CD14-positive monocyte (primary cell): ENCODE measurements around the gene CTNNA2. TPM values are rescaled to one million over a fixed set of nuclear protein-coding genes. Genes with fewer than 3 reads are reported as not detected.

Experiments
- DNase-seq, 3 donors: peaks; one replicate each; pipeline ENCODE4 v3.0.0-alpha.2; 2011 to 2022
- H2AFZ ChIP-seq: 2 replicates; pipeline ENCODE4 v1.6.0; 2012; ENCODE audit warnings: mild to moderate bottlenecking, low read depth, low read length, inconsistent platforms; ENCODE audit not compliant: insufficient read depth, poor library complexity, severe bottlenecking
- H3K27ac ChIP-seq, 2 donors: 1 replicate in 1 of 2; 2 replicates in 1 of 2; pipeline ENCODE4 v1.5.1; 2012 to 2013; ENCODE audit warnings: low read length in 2 of 2, control low read depth in 1 of 2, inconsistent platforms in 1 of 2, low read depth in 1 of 2, mild to moderate bottlenecking in 1 of 2
- H3K27me3 ChIP-seq, 2 donors: one replicate each; pipeline versions ENCODE4 v1.6.0 to v1.6.1; 2011 to 2013; ENCODE audit warnings: low read length in 2 of 2; ENCODE audit not compliant: control insufficient read depth in 2 of 2, insufficient read depth in 2 of 2
- H3K36me3 ChIP-seq, 2 donors: replicated peaks in 1 of 2; 1 replicate in 1 of 2; 2 replicates in 1 of 2; pipeline versions ENCODE4 v1.5.1 to v1.6.1; 2012 to 2013; ENCODE audit warnings: low read length in 2 of 2, control low read depth in 1 of 2, inconsistent platforms in 1 of 2, mild to moderate bottlenecking in 1 of 2; ENCODE audit not compliant: insufficient read depth in 2 of 2, control insufficient read depth in 1 of 2
- H3K4me1 ChIP-seq, 2 donors: 1 replicate in 1 of 2; 2 replicates in 1 of 2; pipeline versions ENCODE4 v1.5.1 to v1.6.1; 2012 to 2013; ENCODE audit warnings: low read length in 2 of 2, control low read depth in 1 of 2, inconsistent platforms in 1 of 2, mild to moderate bottlenecking in 1 of 2, moderate library complexity in 1 of 2; ENCODE audit not compliant: insufficient read depth in 2 of 2, control insufficient read depth in 1 of 2
- H3K4me2 ChIP-seq: replicated peaks from 2 replicates; pipeline ENCODE3; 2012; ENCODE audit warnings: low read length, moderate library complexity, mild to moderate bottlenecking; ENCODE audit not compliant: poor library complexity, severe bottlenecking; ENCODE audit errors: extremely low read depth
- H3K4me3 ChIP-seq, 3 experiments: fragments of 200-600 bp in 1 of 3; sonication (generic) in 1 of 3; replicated peaks in 1 of 3; 1 replicate in 2 of 3; 2 replicates in 1 of 3; pipeline ENCODE4 v1.5.1; 2011 to 2013; ENCODE audit warnings: low read length in 3 of 3, mild to moderate bottlenecking in 3 of 3, control low read depth in 2 of 3, low read depth in 2 of 3, inconsistent platforms in 1 of 3, moderate library complexity in 1 of 3
- H3K79me2 ChIP-seq: 2 replicates; pipeline ENCODE4 v1.6.0; 2012; ENCODE audit warnings: mild to moderate bottlenecking, control low read depth, inconsistent platforms, low read length, moderate library complexity; ENCODE audit not compliant: insufficient read depth
- H3K9ac ChIP-seq: 2 replicates; pipeline ENCODE4 v1.6.0; 2017; ENCODE audit warnings: low read length, mild to moderate bottlenecking; ENCODE audit not compliant: insufficient read depth, poor library complexity, severe bottlenecking
- H3K9me3 ChIP-seq, 2 donors: replicated peaks in 1 of 2; 1 replicate in 1 of 2; 2 replicates in 1 of 2; pipeline versions ENCODE4 v1.5.1 to v1.6.1; 2012 to 2013; ENCODE audit warnings: low read length in 2 of 2, control low read depth in 1 of 2; ENCODE audit not compliant: control insufficient read depth in 1 of 2, insufficient read depth in 1 of 2
- H4K20me1 ChIP-seq: 2 replicates; pipeline ENCODE4 v1.6.0; 2012; ENCODE audit warnings: mild to moderate bottlenecking, low read length, control low read depth, moderate library complexity; ENCODE audit not compliant: insufficient read depth
- H3K27ac Mint-ChIP-seq, 7 donors: one replicate each; pipeline ENCODE4 v1.8.0; 2020; ENCODE audit warnings: mild to moderate bottlenecking in 7 of 7, mixed read lengths in 7 of 7, moderate library complexity in 6 of 7, inconsistent platforms in 2 of 7
- H3K27me3 Mint-ChIP-seq, 3 donors: one replicate each; pipeline ENCODE4 v1.8.0; 2021 to 2022; ENCODE audit warnings: low read depth in 3 of 3, mild to moderate bottlenecking in 3 of 3, mixed read lengths in 3 of 3, moderate library complexity in 3 of 3, inconsistent platforms in 1 of 3
- H3K36me3 Mint-ChIP-seq, 2 donors: one replicate each; pipeline ENCODE4 v1.8.0; 2020; ENCODE audit warnings: mixed read lengths in 2 of 2, inconsistent platforms in 1 of 2, mild to moderate bottlenecking in 1 of 2
- H3K4me1 Mint-ChIP-seq: one replicate; pipeline ENCODE4 v1.8.0; 2020; ENCODE audit warnings: mild to moderate bottlenecking, mixed read lengths
- H3K4me3 Mint-ChIP-seq, 2 donors: one replicate each; pipeline ENCODE4 v1.8.0; 2020; ENCODE audit warnings: mild to moderate bottlenecking in 2 of 2, mixed read lengths in 2 of 2, moderate library complexity in 1 of 2
- H3K9me3 Mint-ChIP-seq, 7 donors: one replicate each; pipeline ENCODE4 v1.8.0; 2020 to 2022; ENCODE audit warnings: mixed read lengths in 7 of 7, mild to moderate bottlenecking in 6 of 7, moderate library complexity in 6 of 7, inconsistent platforms in 2 of 7
- CTCF ChIP-seq: fragments of 200-600 bp; IDR thresholded peaks from one replicate; pipeline ENCODE4 v1.8.0; 2022; ENCODE audit warnings: antibody characterized with exemption, mild to moderate bottlenecking
- WGBS: methylation state at CpG from one replicate; pipeline ENCODE4 v1.1.5; 2013; ENCODE audit warnings: missing lambda C conversion rate; ENCODE audit not compliant: insufficient coverage; 5-methylcytosine and 5-hydroxymethylcytosine counted together
- intact Hi-C, 2 donors: fragments of 100-400 bp; cut with micrococcal nuclease; formaldehyde crosslinking; loops; one replicate each; pipeline versions ENCODE4 v1.15.0 to v1.15.1; 2023
- polyA plus RNA-seq, 3 donors: library from polyadenylated mRNA; depleted of rRNA in 1 of 3; unstranded in 2 of 3; stranded (reverse) in 1 of 3; fragments of 300-500 nt in 2 of 3; fragments of >200 nt in 1 of 3; fragmentation: Illumina TruSeq in 2 of 3; gene quantifications; 1 replicate in 2 of 3; 2 replicates in 1 of 3; pipeline ENCODE4 v1.2.3, GENCODE V29; 2012 to 2021

CTNNA2 gene
- polyA plus RNA-seq, 3 donors, result not detected

- H3K27me3 Mint-ChIP-seq, result peaks cover 0 to 4% (median 3%) of the 10 kb centered on the region in 3 donors
- 81% methylated on average over 3 of the region's 4 CpGs for WGBS
- H3K9ac ChIP-seq, result no peak overlapping the region
These were observed 557.7 kb downstream of the CTNNA2 start for GRCh38 chr2:80070587-80070986.

GRCh38 chr2:80071941-80072340, 559.1 kb downstream of the CTNNA2 start:
- no peak overlapping the region for H2AFZ ChIP-seq
- H3K9me3 ChIP-seq, result no peaks in the 10 kb centered on the region
- H3K4me3 Mint-ChIP-seq, result no peak overlapping the region
- DNase-seq, result no peak
- no peaks in the 10 kb centered on the region for H3K79me2 ChIP-seq
- no peaks in the 10 kb centered on the region for H3K4me1 ChIP-seq
- H3K9ac ChIP-seq, result no peak overlapping the region
- no peaks in the 10 kb centered on the region for H3K36me3 ChIP-seq
- peaks cover 0 to 3% (median 0%) of the 10 kb centered on the region in 3 donors for H3K27me3 Mint-ChIP-seq
- H3K9me3 Mint-ChIP-seq, result peaks cover 0 to 3% (median 0%) of the 10 kb centered on the region in 7 donors
- intact Hi-C loops, result no loop called here
- no peaks in the 10 kb centered on the region for H4K20me1 ChIP-seq
- no peaks in the 10 kb centered on the region for H3K36me3 Mint-ChIP-seq
- TF ChIP-seq CTCF, result no peak
- H3K27ac ChIP-seq, result no peak overlapping the region
- no peak overlapping the region for H3K4me2 ChIP-seq
- WGBS, result 96% methylated on average over 2 of the region's 2 CpGs
- no peaks in the 10 kb centered on the region for H3K27me3 ChIP-seq
- H3K4me1 Mint-ChIP-seq, result no peaks in the 10 kb centered on the region
- no peak overlapping the region for H3K27ac Mint-ChIP-seq
- H3K4me3 ChIP-seq, result no peak overlapping the region

More at GRCh38 chr2:80070587-80070986, 557.7 kb downstream of the CTNNA2 start:
- Histone ChIP-seq H3K4me2 (no peak overlapping the region), H3K36me3 (no peaks in the 10 kb centered on the region), H3K4me3 (no peak overlapping the region), H3K4me1 (no peaks in the 10 kb centered on the region), H4K20me1 (no peaks in the 10 kb centered on the region), H3K27ac (no peak overlapping the region), H3K27me3 (no peaks in the 10 kb centered on the region), H3K9me3 (no peaks in the 10 kb centered on the region), H3K79me2 (no peaks in the 10 kb centered on the region), H2AFZ (no peak overlapping the region)
- no peaks in the 10 kb centered on the region for H3K36me3 Mint-ChIP-seq
- no peak for TF ChIP-seq CTCF
- H3K4me1 Mint-ChIP-seq, result no peaks in the 10 kb centered on the region
- intact Hi-C loops, result no loop called here
- no peaks in the 10 kb centered on the region for H3K9me3 Mint-ChIP-seq
- no peak overlapping the region for H3K27ac Mint-ChIP-seq
- H3K4me3 Mint-ChIP-seq, result no peak overlapping the region
- no peak for DNase-seq
